Astrocyte (in vitro differentiated cells and primary cell): ENCODE data around the gene KIF26B.

ENCODE experiments used
- EZH2 ChIP-seq: IDR thresholded peaks from 2 replicates; pipeline ENCODE4 v1.6.1; 2012; ENCODE audit warnings: mild to moderate bottlenecking, low read length, inconsistent platforms; ENCODE audit not compliant: insufficient read depth
- TF ChIP-seq, protein P1 (sequence below): IDR thresholded peaks from 2 replicates; pipeline ENCODE4 v1.5.1; 2011; ENCODE audit warnings: low read depth, mild to moderate bottlenecking, inconsistent platforms, low read length, moderate library complexity; ENCODE audit not compliant: insufficient read depth

DNA sequence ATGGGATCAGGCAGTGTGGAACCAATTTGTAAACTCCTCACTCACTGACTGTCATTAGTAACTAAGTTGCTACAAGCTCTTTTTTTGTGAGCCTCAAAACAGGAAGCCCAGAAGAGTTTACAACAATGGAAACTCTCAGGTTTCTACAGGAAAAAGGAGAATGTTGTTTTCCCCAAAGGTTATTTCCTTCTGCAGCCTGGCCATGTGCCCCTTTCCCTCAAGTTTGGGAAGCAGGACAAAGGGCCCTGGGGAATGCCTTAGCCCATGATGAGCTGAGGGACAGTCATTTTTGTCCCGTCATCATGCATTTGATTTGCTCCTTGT lies 395.9 kb downstream of the KIF26B start:
- TF ChIP-seq, protein P1, sequence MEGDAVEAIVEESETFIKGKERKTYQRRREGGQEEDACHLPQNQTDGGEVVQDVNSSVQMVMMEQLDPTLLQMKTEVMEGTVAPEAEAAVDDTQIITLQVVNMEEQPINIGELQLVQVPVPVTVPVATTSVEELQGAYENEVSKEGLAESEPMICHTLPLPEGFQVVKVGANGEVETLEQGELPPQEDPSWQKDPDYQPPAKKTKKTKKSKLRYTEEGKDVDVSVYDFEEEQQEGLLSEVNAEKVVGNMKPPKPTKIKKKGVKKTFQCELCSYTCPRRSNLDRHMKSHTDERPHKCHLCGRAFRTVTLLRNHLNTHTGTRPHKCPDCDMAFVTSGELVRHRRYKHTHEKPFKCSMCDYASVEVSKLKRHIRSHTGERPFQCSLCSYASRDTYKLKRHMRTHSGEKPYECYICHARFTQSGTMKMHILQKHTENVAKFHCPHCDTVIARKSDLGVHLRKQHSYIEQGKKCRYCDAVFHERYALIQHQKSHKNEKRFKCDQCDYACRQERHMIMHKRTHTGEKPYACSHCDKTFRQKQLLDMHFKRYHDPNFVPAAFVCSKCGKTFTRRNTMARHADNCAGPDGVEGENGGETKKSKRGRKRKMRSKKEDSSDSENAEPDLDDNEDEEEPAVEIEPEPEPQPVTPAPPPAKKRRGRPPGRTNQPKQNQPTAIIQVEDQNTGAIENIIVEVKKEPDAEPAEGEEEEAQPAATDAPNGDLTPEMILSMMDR, result no peak
- no peak for TF ChIP-seq EZH2
